GM21619 (cell line): Measurements from ENCODE around the gene KCTD2.
"Not testable (repeated sequence)": the region's sequence is repeated elsewhere in the genome, so short reads cannot be mapped to it uniquely, and the experiment has no call there.

Experiments
- ATAC-seq: cut with Tn5 transposase; IDR thresholded peaks from one replicate; pipeline ENCODE4 v1.9.1; 2021; ENCODE audit not compliant: unreplicated experiment

The KCTD2 gene

GRCh38 chr17:75049057-75049456 lies 2.0 kb downstream of the KCTD2 start:
- ATAC-seq: no peak

DNA sequence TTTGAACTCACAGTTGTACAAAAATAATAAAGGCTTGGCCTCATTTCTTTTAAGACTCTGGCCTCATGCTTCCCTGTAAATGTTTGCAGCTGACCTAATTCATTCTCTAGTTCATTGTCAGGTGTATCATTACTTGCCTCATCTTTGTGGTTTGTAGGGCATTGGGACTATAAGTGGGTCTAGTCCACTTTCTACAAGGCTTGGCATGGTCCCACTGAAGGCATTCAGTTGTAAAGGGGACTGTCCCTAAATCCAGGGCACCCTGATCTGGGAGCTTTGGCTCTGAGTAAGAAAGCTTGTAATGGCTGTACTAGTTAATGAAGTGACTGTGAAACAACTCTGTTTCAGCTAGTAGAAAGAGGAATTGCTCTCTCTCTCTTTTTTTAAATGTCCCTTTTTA lies 2.7 kb downstream of the KCTD2 start:
- no peak for ATAC-seq

- ATAC-seq: no peak
Measured at GRCh38 chr17:75051941-75052340, 4.9 kb downstream of the KCTD2 start.

- ATAC-seq: no peak
Measured at GRCh38 chr17:75059369-75060345, 12.6 kb downstream of the KCTD2 start.

DNA sequence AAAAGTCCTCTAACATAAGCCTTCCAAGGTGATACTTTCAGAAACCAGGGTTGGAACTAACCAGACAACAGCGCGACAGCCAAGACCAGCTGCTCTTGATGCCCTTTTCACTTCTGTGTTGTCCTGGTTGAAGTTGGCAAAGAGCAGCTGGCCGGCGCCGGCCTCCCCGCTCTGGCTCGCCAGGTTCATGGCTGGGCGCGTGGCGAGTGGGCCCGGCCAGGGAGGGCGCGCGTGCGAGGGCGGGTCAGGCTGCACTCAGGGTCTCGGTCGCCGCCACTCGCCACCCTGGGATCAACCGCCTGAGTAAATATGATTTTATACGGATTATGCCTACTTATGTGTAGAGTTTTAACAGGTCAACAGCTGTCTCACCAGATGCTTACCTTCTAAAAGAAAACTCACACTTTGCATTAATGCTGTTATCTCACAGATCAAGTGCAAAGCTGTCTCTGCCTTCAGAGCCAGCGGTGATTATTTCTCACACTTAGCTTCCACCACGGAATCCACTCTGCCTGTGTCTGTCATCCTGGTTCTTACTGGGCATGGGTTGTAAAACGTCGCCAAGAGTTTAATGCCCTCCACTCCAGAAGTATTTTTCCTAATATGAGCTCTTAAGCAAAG lies 13.5 kb downstream of the KCTD2 start:
- no peak for ATAC-seq

GRCh38 chr17:75061055-75061438 lies 14.0 kb downstream of the KCTD2 start:
- ATAC-seq: no peak

- no peak for ATAC-seq
Measured at GRCh38 chr17:75061618-75062017, 14.6 kb downstream of the KCTD2 start.

DNA sequence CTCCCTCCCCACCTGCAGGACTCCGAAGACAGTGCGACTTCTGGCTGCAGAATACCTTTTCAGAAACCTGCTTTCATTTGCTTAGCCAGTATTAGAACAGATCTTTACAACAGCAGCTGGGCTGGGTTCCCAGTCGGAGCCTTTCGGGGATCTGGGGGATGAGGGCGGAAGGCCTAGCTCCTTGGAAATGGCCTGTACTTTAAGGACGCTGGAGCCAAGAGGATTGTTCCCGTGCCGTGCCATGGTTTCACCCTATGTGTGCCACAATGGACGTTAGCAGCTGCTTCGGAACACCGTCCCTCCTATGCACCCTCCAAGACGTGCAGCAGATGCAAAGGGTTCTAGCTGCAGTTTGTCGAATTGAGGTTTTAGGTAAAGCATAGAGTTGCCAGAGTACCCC lies 16.2 kb downstream of the KCTD2 start:
- ATAC-seq: no peak

DNA sequence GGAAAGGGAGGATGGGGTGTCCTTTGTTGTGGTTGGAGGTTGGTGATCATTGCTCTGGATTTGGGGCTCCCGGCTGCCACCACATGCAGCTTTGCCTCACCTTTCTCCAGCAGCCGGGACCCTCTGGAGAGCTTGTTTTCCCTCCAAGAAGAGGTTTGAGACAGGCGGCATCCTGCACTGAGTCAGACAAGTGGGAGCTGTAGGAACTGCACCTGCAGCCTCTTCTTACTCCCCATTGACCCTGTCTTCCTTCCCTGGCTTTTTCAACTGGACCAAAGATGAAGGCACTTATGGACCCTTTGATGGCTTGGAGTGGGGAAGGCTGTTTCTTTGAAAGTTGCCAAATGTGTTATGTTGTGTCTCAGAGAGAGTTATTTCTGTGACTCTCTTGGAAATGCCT lies 16.6 kb downstream of the KCTD2 start:
- ATAC-seq: no peak

- no peak for ATAC-seq
Measured at GRCh38 chr17:75064040-75064439, 17.0 kb downstream of the KCTD2 start.

- ATAC-seq: no peak
Measured at GRCh38 chr17:75064460-75064859, 17.4 kb downstream of the KCTD2 start.

DNA sequence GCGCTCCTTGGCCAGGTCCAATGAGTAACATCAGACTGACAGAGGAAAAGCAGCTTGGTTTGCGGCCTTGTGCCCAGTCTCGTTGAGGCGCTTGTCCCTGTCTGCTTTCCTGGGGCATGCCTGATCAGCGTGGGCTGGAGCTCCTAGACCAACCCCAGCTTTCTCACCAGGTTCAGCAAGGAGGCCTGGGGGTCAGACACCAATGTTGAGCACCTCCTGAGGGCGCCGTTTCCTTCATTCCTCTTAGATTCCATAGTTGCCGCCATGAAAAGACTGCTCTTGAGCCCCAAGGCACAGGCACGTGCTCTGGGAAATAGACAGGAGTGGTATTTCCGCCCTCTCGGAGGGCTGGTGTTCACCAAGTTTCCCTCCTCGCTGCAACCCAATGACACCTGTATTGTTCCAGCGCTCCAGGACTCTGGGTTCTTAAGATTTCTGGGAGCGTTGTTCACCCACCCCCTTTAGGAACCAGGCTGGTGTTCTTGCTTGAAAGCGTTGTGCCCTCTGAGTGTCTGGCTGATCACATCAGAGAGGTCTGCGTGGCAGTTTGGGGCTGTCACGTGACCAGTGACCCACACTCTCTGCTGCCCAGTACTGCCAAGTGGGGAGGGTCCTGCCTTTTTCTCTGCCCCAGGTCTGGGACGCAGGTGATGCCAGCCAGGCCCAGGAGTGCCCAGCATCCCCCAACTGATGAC lies 18.0 kb downstream of the KCTD2 start:
- ATAC-seq: no peak

GRCh38 chr17:75065562-75066151 lies 18.6 kb downstream of the KCTD2 start:
- no peak for ATAC-seq

DNA sequence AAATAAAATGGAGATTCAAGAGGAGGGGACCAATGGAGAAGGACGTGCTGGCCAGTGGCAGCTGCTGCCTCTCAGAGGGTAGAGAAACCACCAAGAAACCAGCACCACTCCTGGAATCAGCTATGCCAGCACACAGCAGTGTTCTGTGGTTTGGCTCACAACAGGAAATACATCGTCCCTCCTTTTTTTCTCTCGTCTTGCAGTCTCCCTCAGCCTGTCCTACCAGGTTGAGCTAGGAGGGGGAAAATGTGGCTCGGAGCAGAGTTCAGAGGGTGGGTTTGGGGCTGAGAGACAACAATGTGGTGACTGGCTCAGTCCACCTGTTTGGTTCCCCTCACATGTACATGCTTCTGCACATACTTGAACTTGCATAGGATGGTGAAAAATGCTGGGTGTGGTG lies 20.8 kb downstream of the KCTD2 start:
- no peak for ATAC-seq

GRCh38 chr17:75068750-75069149 lies 21.7 kb downstream of the KCTD2 start:
- no peak for ATAC-seq

- no peak for ATAC-seq
Measured at GRCh38 chr17:75069783-75070182, 22.8 kb downstream of the KCTD2 start.

DNA sequence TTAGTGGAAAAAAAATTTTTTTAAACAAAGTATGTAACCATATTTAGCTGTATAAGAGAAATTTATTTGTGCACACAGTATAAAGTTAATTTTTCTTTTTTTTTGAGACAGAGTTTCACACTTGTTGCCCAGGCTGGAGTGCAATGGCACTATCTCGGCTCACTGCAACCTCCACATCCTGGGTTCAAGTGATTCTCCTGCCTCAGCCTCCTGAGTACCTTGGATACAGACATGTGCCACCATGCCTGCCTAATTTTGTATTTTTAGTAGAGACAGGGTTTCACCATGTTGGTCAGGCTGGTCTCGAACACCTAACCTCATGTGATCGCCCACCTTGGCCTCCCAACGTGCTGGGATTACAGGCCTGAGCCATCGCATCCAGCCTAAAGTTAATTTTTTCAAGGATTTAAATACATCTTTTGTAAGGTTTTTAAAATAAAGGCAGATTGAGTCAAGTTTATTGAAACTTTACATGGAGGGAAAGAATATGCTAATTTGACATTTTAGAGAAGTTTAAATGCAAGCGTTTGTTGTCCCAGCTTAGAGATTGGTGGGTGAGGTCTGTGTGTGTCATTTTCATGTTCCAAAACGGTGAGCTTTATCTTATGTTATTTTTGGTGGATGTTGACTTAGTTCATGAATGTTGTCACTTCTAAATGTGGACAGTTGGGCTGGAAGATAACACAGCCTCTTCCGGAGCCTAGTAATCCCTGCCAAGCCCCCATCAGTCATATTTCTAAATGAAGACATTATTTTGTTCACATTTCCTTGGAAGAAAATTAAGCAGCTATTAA lies 24.6 kb downstream of the KCTD2 start:
- ATAC-seq: not testable (repeated sequence)

- ATAC-seq: not testable (repeated sequence)
Measured at GRCh38 chr17:75072909-75073308, 25.9 kb downstream of the KCTD2 start.

GRCh38 chr17:75073618-75074047 lies 26.6 kb downstream of the KCTD2 start:
- ATAC-seq: no peak

GRCh38 chr17:75074532-75074931 lies 27.5 kb downstream of the KCTD2 start:
- ATAC-seq: no peak
